HepG2 (cell line): ENCODE data around the gene HABP4. TPM values are rescaled to one million over a fixed set of nuclear protein-coding genes. Genes with fewer than 3 reads are reported as not detected.

ENCODE experiments used
- ARNTL ChIP-seq: sonication (generic); formaldehyde crosslinking; IDR thresholded peaks from 2 replicates; pipeline ENCODE4 v1.4.0; 2020; ENCODE audit warnings: mild to moderate bottlenecking, missing genetic modification reagents
- CC2D1A ChIP-seq: sonication (generic); formaldehyde crosslinking; IDR thresholded peaks from 2 replicates; pipeline ENCODE4 v1.8.1; 2023; ENCODE audit warnings: mild to moderate bottlenecking, missing genetic modification reagents
- ELF4 ChIP-seq: sonication (generic); formaldehyde crosslinking; IDR thresholded peaks from 2 replicates; pipeline ENCODE4 v1.5.0; 2020; ENCODE audit warnings: missing genetic modification reagents, mild to moderate bottlenecking, moderate library complexity, borderline replicate concordance
- GFI1 ChIP-seq: sonication (generic); formaldehyde crosslinking; IDR thresholded peaks from 2 replicates; pipeline ENCODE4 v1.5.0; 2020; ENCODE audit warnings: missing genetic modification reagents, mild to moderate bottlenecking, borderline replicate concordance
- KAT7 ChIP-seq: IDR thresholded peaks from 2 replicates; pipeline ENCODE4 v1.6.1; 2018; ENCODE audit warnings: borderline replicate concordance, missing compliant biosample characterization
- KDM1A ChIP-seq: IDR thresholded peaks from 2 replicates; pipeline ENCODE4 v1.6.1; 2016; ENCODE audit warnings: missing compliant biosample characterization
- MEIS2 ChIP-seq: sonication (generic); formaldehyde crosslinking; IDR thresholded peaks from 2 replicates; pipeline ENCODE4 v1.9.0; 2021; ENCODE audit warnings: mild to moderate bottlenecking, missing genetic modification reagents
- MTF2 ChIP-seq: sonication (generic); formaldehyde crosslinking; IDR thresholded peaks from 2 replicates; pipeline ENCODE4 v1.5.0; 2020; ENCODE audit warnings: missing genetic modification reagents, borderline replicate concordance
- NONO ChIP-seq, 2 experiments: fragments of 450-650 bp in 1 of 2; sonication (generic) in 1 of 2; formaldehyde crosslinking in 1 of 2; IDR thresholded peaks in 1 of 2; conservative IDR thresholded peaks in 1 of 2; 2 replicates each; pipeline versions ENCODE4 v1.6.1 to v1.8.0; 2017 to 2022; ENCODE audit warnings: mild to moderate bottlenecking in 1 of 2, missing genetic modification reagents in 1 of 2, moderate library complexity in 1 of 2
- PHF5A ChIP-seq: IDR thresholded peaks from one replicate; pipeline ENCODE4 v1.6.1; 2018; ENCODE audit warnings: low read depth, missing genetic modification reagents; ENCODE audit not compliant: unreplicated experiment
- POLR2G ChIP-seq: fragments of 200-400 bp; formaldehyde crosslinking; IDR thresholded peaks from 2 replicates; pipeline ENCODE4 v1.6.1; 2018; ENCODE audit warnings: mild to moderate bottlenecking, low read depth, low read length, moderate library complexity
- RBFOX2 ChIP-seq: fragments of 200-400 bp; formaldehyde crosslinking; IDR thresholded peaks from 2 replicates; pipeline ENCODE4 v1.6.1; 2017; ENCODE audit warnings: low read depth, mild to moderate bottlenecking, low read length
- SAP130 ChIP-seq: IDR thresholded peaks from 2 replicates; pipeline ENCODE4 v1.6.1; 2016; ENCODE audit warnings: low read depth
- SNRNP70 ChIP-seq: fragments of 200-400 bp; formaldehyde crosslinking; IDR thresholded peaks from 2 replicates; pipeline ENCODE4 v1.6.1; 2017; ENCODE audit warnings: mild to moderate bottlenecking, low read depth, low read length, moderate library complexity
- TAF1 ChIP-seq: sonication (generic); formaldehyde crosslinking; IDR thresholded peaks from 2 replicates; pipeline ENCODE4 v1.4.0; 2020; ENCODE audit warnings: missing genetic modification reagents
- TBP ChIP-seq: sonication (generic); formaldehyde crosslinking; IDR thresholded peaks from 2 replicates; pipeline ENCODE4 v1.5.0; 2020; ENCODE audit warnings: missing genetic modification reagents
- ZNF280D ChIP-seq: sonication (generic); formaldehyde crosslinking; IDR thresholded peaks from 2 replicates; pipeline ENCODE4 v1.5.1; 2020; ENCODE audit warnings: mild to moderate bottlenecking, missing genetic modification reagents
- ZNF510 ChIP-seq: sonication (generic); formaldehyde crosslinking; IDR thresholded peaks from 2 replicates; pipeline ENCODE4 v1.4.0; 2020; ENCODE audit warnings: low read depth, mild to moderate bottlenecking, missing genetic modification reagents
- ZNF556 ChIP-seq: sonication (generic); formaldehyde crosslinking; IDR thresholded peaks from 2 replicates; pipeline ENCODE4 v1.4.0; 2020; ENCODE audit warnings: mild to moderate bottlenecking, missing genetic modification reagents, borderline replicate concordance
- ZNF589 ChIP-seq: sonication (generic); formaldehyde crosslinking; conservative IDR thresholded peaks from 2 replicates; pipeline ENCODE4 v1.8.0; 2022; ENCODE audit warnings: mild to moderate bottlenecking, moderate library complexity, missing genetic modification reagents
- polyA plus RNA-seq, 8 experiments: library from polyadenylated mRNA; depleted of rRNA in 3 of 8; stranded (reverse) in 7 of 8; unstranded in 1 of 8; fragments of >200 nt; fragmentation: Illumina TruSeq in 4 of 8; extraction: Trizol in 4 of 8; gene quantifications; 2 replicates each; pipeline versions ENCODE4 v1.2.1 to v1.2.3, GENCODE V29; 2011 to 2016; ENCODE audit warnings: low read depth in 4 of 8, missing spikeins in 1 of 8, mixed read lengths in 1 of 8; ENCODE audit not compliant: insufficient read depth in 1 of 8
- total RNA-seq, 5 experiments: library from RNA; depleted of rRNA; stranded (reverse); fragments of >200 nt; fragmentation: Illumina TruSeq; extraction: Trizol; gene quantifications; 2 replicates each; pipeline ENCODE4 v1.2.3, GENCODE V29; 2016; ENCODE audit warnings: low read depth in 1 of 5
- TF ChIP-seq, protein P1 (sequence below): sonication (generic); formaldehyde crosslinking; IDR thresholded peaks from 2 replicates; pipeline ENCODE4 v1.4.0; 2020; ENCODE audit warnings: missing genetic modification reagents, mild to moderate bottlenecking, borderline replicate concordance

HABP4 gene
- total and polyA plus RNA-seq, 2 of the 13 experiments (the other 11 are each of a cell fraction or from before 2014, with no cell fraction given) = 14.3 to 26.6 TPM

DNA sequence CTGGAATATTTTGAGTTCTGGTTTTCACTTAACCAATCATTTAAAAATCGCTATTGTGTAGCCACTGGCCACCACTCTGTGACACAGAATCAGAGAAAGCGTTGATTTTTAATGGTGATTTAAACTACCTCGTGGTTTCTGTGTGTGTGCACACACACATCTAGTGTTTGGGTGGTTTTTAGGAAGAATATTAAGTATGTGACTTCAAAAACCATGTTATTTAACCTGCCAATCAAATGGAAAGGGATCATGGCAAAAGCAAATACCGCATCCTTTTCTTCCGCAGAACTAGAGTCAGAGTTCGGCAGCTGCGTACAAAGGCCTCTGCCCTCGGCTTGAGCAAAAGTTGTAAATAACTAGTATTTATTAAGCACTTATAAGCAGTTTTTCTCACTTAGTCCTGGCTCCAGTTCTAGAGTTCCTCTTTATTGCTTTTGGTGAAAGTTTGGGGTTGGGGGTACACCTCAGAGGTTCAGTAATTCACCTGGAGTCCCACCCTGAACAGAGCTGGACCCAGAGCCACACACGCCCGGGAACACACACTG, 40.6 kb downstream of the HABP4 start (continued):
- TF ChIP-seq TBP (CRISPR knock-in tag) (no peak), NONO (IDR thresholded peaks at IDR 0.05) (no peak), NONO (CRISPR knock-in tag; conservative IDR thresholded peaks at IDR 0.05) (no peak), RBFOX2 (peak; percentile 69), ARNTL (CRISPR knock-in tag) (no peak), KAT7 (CRISPR knock-in tag) (no peak), PHF5A (CRISPR knock-in tag) (peak; percentile 18), ZNF280D (no peak), SNRNP70 (no peak), MTF2 (CRISPR knock-in tag) (no peak), KDM1A (CRISPR knock-in tag) (no peak), ELF4 (CRISPR knock-in tag) (no peak), ZNF510 (CRISPR knock-in tag) (no peak), MEIS2 (CRISPR knock-in tag) (peak; percentile 96), SAP130 (CRISPR knock-in tag) (no peak), TAF1 (CRISPR knock-in tag) (no peak; the same call in 1 of the 2 replicates), ZNF556 (CRISPR knock-in tag) (no peak), POLR2G (peak; percentile 88; the same call in 1 of the 2 replicates), GFI1 (no peak), CC2D1A (CRISPR knock-in tag) (no peak), ZNF589 (CRISPR knock-in tag) (no peak)
- TF ChIP-seq, protein P1, sequence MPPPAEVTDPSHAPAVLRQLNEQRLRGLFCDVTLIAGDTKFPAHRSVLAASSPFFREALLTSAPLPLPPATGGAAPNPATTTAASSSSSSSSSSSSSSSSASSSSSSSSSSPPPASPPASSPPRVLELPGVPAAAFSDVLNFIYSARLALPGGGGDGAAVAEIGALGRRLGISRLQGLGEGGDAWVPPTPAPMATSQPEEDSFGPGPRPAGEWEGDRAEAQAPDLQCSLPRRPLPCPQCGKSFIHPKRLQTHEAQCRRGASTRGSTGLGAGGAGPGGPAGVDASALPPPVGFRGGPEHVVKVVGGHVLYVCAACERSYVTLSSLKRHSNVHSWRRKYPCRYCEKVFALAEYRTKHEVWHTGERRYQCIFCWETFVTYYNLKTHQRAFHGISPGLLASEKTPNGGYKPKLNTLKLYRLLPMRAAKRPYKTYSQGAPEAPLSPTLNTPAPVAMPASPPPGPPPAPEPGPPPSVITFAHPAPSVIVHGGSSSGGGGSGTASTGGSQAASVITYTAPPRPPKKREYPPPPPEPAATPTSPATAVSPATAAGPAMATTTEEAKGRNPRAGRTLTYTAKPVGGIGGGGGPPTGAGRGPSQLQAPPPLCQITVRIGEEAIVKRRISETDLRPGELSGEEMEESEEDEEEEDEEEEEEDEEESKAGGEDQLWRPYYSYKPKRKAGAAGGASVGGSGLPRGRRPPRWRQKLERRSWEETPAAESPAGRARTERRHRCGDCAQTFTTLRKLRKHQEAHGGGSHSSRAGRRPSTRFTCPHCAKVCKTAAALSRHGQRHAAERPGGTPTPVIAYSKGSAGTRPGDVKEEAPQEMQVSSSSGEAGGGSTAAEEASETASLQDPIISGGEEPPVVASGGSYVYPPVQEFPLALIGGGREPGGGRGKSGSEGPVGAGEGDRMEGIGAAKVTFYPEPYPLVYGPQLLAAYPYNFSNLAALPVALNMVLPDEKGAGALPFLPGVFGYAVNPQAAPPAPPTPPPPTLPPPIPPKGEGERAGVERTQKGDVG (CRISPR knock-in tag) = no peak
